HEK293 (cell line): ENCODE measurements around the gene SCN5A.
A peak's percentile ranks its signal among the peaks of the same experiment; 100 is the strongest.

Experiments
- CTCF ChIA-PET: fragments of 350-600 bp; formaldehyde crosslinking; extraction: SDS; loops from one replicate; lab custom pipeline; 2021; ENCODE audit warnings: antibody characterized with exemption; lab: Yijun Ruan, JAX
- POLR2A ChIA-PET: fragments of 300-600 bp; formaldehyde crosslinking; extraction: SDS; loops from one replicate; lab custom pipeline; 2020; ENCODE audit warnings: antibody characterized with exemption, inconsistent platforms; lab: Yijun Ruan, JAX
- H3K27ac ChIP-seq: fragments of 200-500 bp; sonication (Bioruptor generic); 2 replicates; pipeline ENCODE4 v1.5.1; 2014; ENCODE audit warnings: low read depth, low read length, control low read depth, inconsistent platforms; ENCODE audit errors: extremely low read depth
- H3K36me3 ChIP-seq, 2 experiments: fragments of 200-500 bp in 1 of 2; sonication (Bioruptor generic) in 1 of 2; 1 replicate in 1 of 2; 2 replicates in 1 of 2; pipeline ENCODE4 v1.5.1; 2014 to 2017; ENCODE audit warnings: inconsistent platforms in 2 of 2, low read length in 2 of 2; ENCODE audit not compliant: control insufficient read depth in 2 of 2, insufficient read depth in 1 of 2
- H3K4me1 ChIP-seq: fragments of 200-500 bp; sonication (Bioruptor generic); 2 replicates; pipeline ENCODE4 v1.5.1; 2014; ENCODE audit warnings: mild to moderate bottlenecking, low read length, inconsistent platforms; ENCODE audit not compliant: control insufficient read depth, insufficient read depth
- H3K4me3 ChIP-seq: 2 replicates; pipeline ENCODE4 v1.5.1; 2011; ENCODE audit warnings: low read depth, mild to moderate bottlenecking, control low read depth, low read length, moderate library complexity
- H3K9me3 ChIP-seq: fragments of 200-500 bp; sonication (Bioruptor generic); 2 replicates; pipeline ENCODE4 v1.5.1; 2014; ENCODE audit warnings: low read depth, low read length, inconsistent platforms; ENCODE audit not compliant: control insufficient read depth, insufficient read depth
- GLI2 ChIP-seq: fragments of 450-650 bp; formaldehyde crosslinking; IDR thresholded peaks from 2 replicates; pipeline ENCODE4; 2017; ENCODE audit warnings: missing biosample characterization, missing genetic modification characterization, low read depth, borderline replicate concordance
- HIC1 ChIP-seq: fragments of 450-650 bp; formaldehyde crosslinking; IDR thresholded peaks from 2 replicates; pipeline ENCODE4 v1.5.1; 2016; ENCODE audit warnings: missing biosample characterization, missing genetic modification characterization
- OVOL3 ChIP-seq: fragments of 450-650 bp; formaldehyde crosslinking; IDR thresholded peaks from 2 replicates; pipeline ENCODE4 v1.5.1; 2016; ENCODE audit warnings: missing biosample characterization, missing genetic modification characterization
- PRDM6 ChIP-seq: fragments of 450-650 bp; formaldehyde crosslinking; IDR thresholded peaks from 2 replicates; pipeline ENCODE4 v1.5.1; 2017; ENCODE audit warnings: missing biosample characterization, missing genetic modification characterization
- REST ChIP-seq: fragments of 450-650 bp; formaldehyde crosslinking; IDR thresholded peaks from 2 replicates; pipeline ENCODE4 v1.5.1; 2016; ENCODE audit warnings: missing biosample characterization, missing genetic modification characterization
- YY2 ChIP-seq: fragments of 450-650 bp; formaldehyde crosslinking; IDR thresholded peaks from 2 replicates; pipeline ENCODE4 v1.5.1; 2016; ENCODE audit warnings: missing biosample characterization, missing genetic modification characterization
- ZIC2 ChIP-seq: fragments of 450-650 bp; formaldehyde crosslinking; IDR thresholded peaks from 2 replicates; pipeline ENCODE4 v1.5.1; 2016; ENCODE audit warnings: missing biosample characterization, missing genetic modification characterization
- ZNF155 ChIP-seq: fragments of 450-650 bp; formaldehyde crosslinking; IDR thresholded peaks from 2 replicates; pipeline ENCODE4 v1.5.1; 2016; ENCODE audit warnings: missing biosample characterization, missing genetic modification characterization
- ZNF19 ChIP-seq: fragments of 450-650 bp; formaldehyde crosslinking; IDR thresholded peaks from 2 replicates; pipeline ENCODE4; 2016; ENCODE audit warnings: missing biosample characterization, missing genetic modification characterization, low read depth
- ZNF24 ChIP-seq: fragments of 450-650 bp; formaldehyde crosslinking; IDR thresholded peaks from 2 replicates; pipeline ENCODE4 v1.5.1; 2016; ENCODE audit warnings: missing biosample characterization, missing genetic modification characterization
- ZNF433 ChIP-seq: fragments of 450-650 bp; formaldehyde crosslinking; IDR thresholded peaks from 2 replicates; pipeline ENCODE4 v1.5.1; 2016; ENCODE audit warnings: missing biosample characterization, missing genetic modification characterization, low read depth
- ZNF488 ChIP-seq: fragments of 450-650 bp; formaldehyde crosslinking; IDR thresholded peaks from 2 replicates; pipeline ENCODE4 v1.5.1; 2016; ENCODE audit warnings: missing biosample characterization, missing genetic modification characterization
- ZNF658 ChIP-seq: fragments of 450-650 bp; formaldehyde crosslinking; IDR thresholded peaks from 2 replicates; pipeline ENCODE4; 2016; ENCODE audit warnings: missing biosample characterization, missing genetic modification characterization
- ZNF664 ChIP-seq: fragments of 450-650 bp; formaldehyde crosslinking; IDR thresholded peaks from 2 replicates; pipeline ENCODE4 v1.5.1; 2016; ENCODE audit warnings: missing biosample characterization, missing genetic modification characterization
- ZNF830 ChIP-seq: fragments of 450-650 bp; IDR thresholded peaks from 2 replicates; pipeline ENCODE4 v1.5.0; 2018; ENCODE audit warnings: missing biosample characterization, missing genetic modification characterization, low read depth, mild to moderate bottlenecking, moderate library complexity

Gene SCN5A

GRCh38 chr3:38576526-38577370 is 72.7 kb downstream of the SCN5A start:
- TF ChIP-seq REST (tag by site-specific recombination) (peak; percentile 50; the same call in 1 of the 2 replicates), ZNF664 (tag by site-specific recombination) (no peak), GLI2 (tag by site-specific recombination) (no peak), OVOL3 (tag by site-specific recombination) (no peak), ZIC2 (peak; percentile 57), ZNF19 (no peak)
- TF ChIP-seq, all 188 proteins: peak for 2
- Histone ChIP-seq H3K36me3 (no peaks in the 10 kb centered on the region), H3K9me3 (no peaks in the 10 kb centered on the region), H3K27ac (no peak overlapping the region), H3K4me1 (no peaks in the 10 kb centered on the region), H3K4me3 (no peak overlapping the region)
- POLR2A ChIA-PET = no interaction called here
- CTCF ChIA-PET = interaction anchor here (0.7 kb wide), 1 partner anchor 56 kb away, joined by 5 read pairs; no protein-coding TSS in a partner anchor

GRCh38 chr3:38576131-38576525 is 73.4 kb downstream of the SCN5A start:
- H3K4me3 ChIP-seq = no peak overlapping the region
- TF ChIP-seq ZNF24 (tag by site-specific recombination) = no peak
- TF ChIP-seq PRDM6 (tag by site-specific recombination) = no peak
- TF ChIP-seq ZNF830 = no peak
- TF ChIP-seq ZNF433 = no peak
- no peak for TF ChIP-seq YY2 (tag by site-specific recombination)
- no peak for TF ChIP-seq ZNF488 (tag by site-specific recombination)
- no peak for TF ChIP-seq HIC1
- TF ChIP-seq ZNF155 (tag by site-specific recombination) = no peak
- no peak for TF ChIP-seq ZNF658 (tag by site-specific recombination)
- TF ChIP-seq, all 188 proteins: peak for 0
- H3K4me1 ChIP-seq = no peaks in the 10 kb centered on the region
- no peaks in the 10 kb centered on the region for H3K36me3 ChIP-seq
- CTCF ChIA-PET = interaction anchor here (0.7 kb wide), 1 partner anchor 55 kb away, joined by 5 read pairs; no protein-coding TSS in a partner anchor
- H3K27ac ChIP-seq = no peak overlapping the region
- H3K9me3 ChIP-seq = no peaks in the 10 kb centered on the region
- POLR2A ChIA-PET = no interaction called here
